HT-29 (cell line): ENCODE measurements around the gene AUH. TPM values are rescaled to one million over a fixed set of nuclear protein-coding genes. Genes with fewer than 3 reads are reported as not detected.

Experiments used
- DNase-seq: peaks from one replicate; pipeline ENCODE4 v3.0.0-alpha.2; 2015; ENCODE audit warnings: low spot score
- total RNA-seq: library from RNA; depleted of rRNA; stranded (reverse); fragments of >200 nt; shearing (Covaris generic); gene quantifications from 2 replicates; pipeline ENCODE4 v1.2.3, GENCODE V29; 2014

The AUH gene
- total RNA-seq, 1 experiment from 2014 or later, result 28.6 TPM

- no peak for DNase-seq
These were observed 64.4 kb downstream of the AUH start for GRCh38 chr9:91297306-91297705.

GRCh38 chr9:91296354-91296753 lies 65.4 kb downstream of the AUH start:
- no peak for DNase-seq

- no peak for DNase-seq
These were observed 66.4 kb downstream of the AUH start for GRCh38 chr9:91295357-91295756.

- no peak for DNase-seq
These were observed 69.9 kb downstream of the AUH start for GRCh38 chr9:91291866-91292265.

- DNase-seq, result no peak
These were observed 72.5 kb downstream of the AUH start for GRCh38 chr9:91289244-91289643.

- DNase-seq, result peak; percentile 23
These were observed 75.9 kb downstream of the AUH start for GRCh38 chr9:91285729-91286353.

GRCh38 chr9:91282292-91282691 lies 79.4 kb downstream of the AUH start:
- no peak for DNase-seq

- DNase-seq, result no peak
These were observed 82.2 kb downstream of the AUH start for GRCh38 chr9:91279296-91280204.

GRCh38 chr9:91276513-91276912 lies 85.2 kb downstream of the AUH start:
- no peak for DNase-seq

GRCh38 chr9:91275655-91276054 lies 86.1 kb downstream of the AUH start:
- no peak for DNase-seq

GRCh38 chr9:91274949-91275492 lies 86.7 kb downstream of the AUH start:
- DNase-seq, result no peak

GRCh38 chr9:91273853-91274552 lies 87.7 kb downstream of the AUH start:
- DNase-seq, result no peak

GRCh38 chr9:91271156-91271555 lies 90.6 kb downstream of the AUH start:
- DNase-seq, result no peak

- no peak for DNase-seq
These were observed 91.7 kb downstream of the AUH start for GRCh38 chr9:91269907-91270491.

- DNase-seq, result no peak
These were observed 95.3 kb downstream of the AUH start for GRCh38 chr9:91266448-91266847.

GRCh38 chr9:91265514-91265913 lies 96.2 kb downstream of the AUH start:
- DNase-seq, result no peak

- no peak for DNase-seq
These were observed 100.3 kb downstream of the AUH start for GRCh38 chr9:91261417-91261816.

- DNase-seq, result no peak
These were observed 102.6 kb downstream of the AUH start for GRCh38 chr9:91259162-91259561.

GRCh38 chr9:91258451-91258850 lies 103.3 kb downstream of the AUH start:
- no peak for DNase-seq

GRCh38 chr9:91256235-91256634 lies 105.5 kb downstream of the AUH start:
- no peak for DNase-seq

- DNase-seq, result no peak
These were observed 106.4 kb downstream of the AUH start for GRCh38 chr9:91255327-91255726.

GRCh38 chr9:91253488-91253887 lies 108.2 kb downstream of the AUH start:
- peak; percentile 47 for DNase-seq
